H9 (cell line): Measurements from ENCODE around the gene TANGO6. TPM values are rescaled to one million over a fixed set of nuclear protein-coding genes. Genes with fewer than 3 reads are reported as not detected.
A peak's percentile ranks its signal among the peaks of the same experiment; 100 is the strongest.

ENCODE experiments used
- DNase-seq: peaks from one replicate; pipeline ENCODE4 v3.0.0-alpha.2; 2017
- H2AFZ ChIP-seq: one replicate; pipeline ENCODE4 v1.6.1; 2013; ENCODE audit warnings: mild to moderate bottlenecking, low read length, control low read depth, moderate library complexity
- H2AK5ac ChIP-seq: 2 replicates; pipeline ENCODE4 v1.6.1; 2013; ENCODE audit warnings: low read length, control low read depth, mixed read lengths; ENCODE audit not compliant: insufficient read length
- H2BK120ac ChIP-seq: one replicate; pipeline ENCODE4 v1.6.1; 2013; ENCODE audit warnings: low read depth, mild to moderate bottlenecking, low read length, control low read depth, inconsistent platforms; ENCODE audit not compliant: poor library complexity, severe bottlenecking
- H2BK12ac ChIP-seq: 2 replicates; pipeline ENCODE4 v1.6.1; 2013; ENCODE audit warnings: low read length, control low read depth, mixed read lengths, low read depth; ENCODE audit not compliant: insufficient read length
- H2BK15ac ChIP-seq: 2 replicates; pipeline ENCODE4 v1.6.1; 2013; ENCODE audit warnings: low read depth, low read length, control low read depth
- H2BK20ac ChIP-seq: one replicate; pipeline ENCODE4 v1.6.1; 2013; ENCODE audit warnings: low read depth, mild to moderate bottlenecking, low read length, control low read depth, inconsistent platforms; ENCODE audit not compliant: poor library complexity, severe bottlenecking
- H2BK5ac ChIP-seq: 2 replicates; pipeline ENCODE4 v1.6.1; 2013; ENCODE audit warnings: low read length, control low read depth, mixed read lengths; ENCODE audit not compliant: insufficient read length
- H3K14ac ChIP-seq: 2 replicates; pipeline ENCODE4 v1.6.1; 2013; ENCODE audit warnings: low read length, control low read depth; ENCODE audit not compliant: insufficient read depth
- H3K18ac ChIP-seq: 2 replicates; pipeline ENCODE4 v1.6.1; 2013; ENCODE audit warnings: low read depth, mild to moderate bottlenecking, mixed read lengths, low read length, control low read depth; ENCODE audit not compliant: insufficient read length
- H3K23ac ChIP-seq: 2 replicates; pipeline ENCODE4 v1.6.1; 2013; ENCODE audit warnings: low read length, control low read depth, mixed read lengths, low read depth; ENCODE audit not compliant: insufficient read length
- H3K23me2 ChIP-seq: 2 replicates; pipeline ENCODE4 v1.6.1; 2013; ENCODE audit warnings: low read depth, mild to moderate bottlenecking, mixed read lengths, low read length, control low read depth; ENCODE audit not compliant: insufficient read length, poor library complexity, severe bottlenecking
- H3K27ac ChIP-seq: 2 replicates; pipeline ENCODE4 v1.5.1; 2013; ENCODE audit warnings: low read length, control low read depth, mixed read lengths, low read depth; ENCODE audit not compliant: insufficient read length
- H3K27me3 ChIP-seq: 2 replicates; pipeline ENCODE4 v1.6.1; 2013; ENCODE audit warnings: low read length, control low read depth, inconsistent platforms; ENCODE audit not compliant: insufficient read depth
- H3K4ac ChIP-seq: 2 replicates; pipeline ENCODE4 v1.6.1; 2013; ENCODE audit warnings: low read depth, mild to moderate bottlenecking, control low read depth, inconsistent platforms, low read length, moderate library complexity
- H3K4me1 ChIP-seq: 2 replicates; pipeline ENCODE4 v1.6.1; 2013; ENCODE audit warnings: low read length, control low read depth, inconsistent platforms; ENCODE audit not compliant: insufficient read depth
- H3K4me2 ChIP-seq: 2 replicates; pipeline ENCODE4 v1.6.1; 2013; ENCODE audit warnings: low read length, control low read depth, mixed read lengths; ENCODE audit not compliant: insufficient read length, insufficient read depth
- H3K56ac ChIP-seq: 2 replicates; pipeline ENCODE4 v1.6.1; 2013; ENCODE audit warnings: low read depth, mild to moderate bottlenecking, mixed read lengths, low read length, control low read depth; ENCODE audit not compliant: insufficient read length
- H3K79me1 ChIP-seq: 2 replicates; pipeline ENCODE4 v1.6.1; 2013; ENCODE audit warnings: low read depth, mild to moderate bottlenecking, moderate library complexity, low read length, control low read depth, inconsistent platforms; ENCODE audit not compliant: insufficient read depth, poor library complexity, severe bottlenecking
- H3K79me2 ChIP-seq: 2 replicates; pipeline ENCODE4 v1.6.1; 2013; ENCODE audit warnings: low read length, control low read depth, inconsistent platforms; ENCODE audit not compliant: insufficient read depth
- H3K9ac ChIP-seq: 2 replicates; pipeline ENCODE4 v1.6.1; 2013; ENCODE audit warnings: low read length, control low read depth, mixed read lengths; ENCODE audit not compliant: insufficient read length; ENCODE audit errors: extremely low read depth
- H3K9me3 ChIP-seq: one replicate; pipeline ENCODE4 v1.6.1; 2013; ENCODE audit warnings: low read depth, low read length, inconsistent platforms; ENCODE audit not compliant: control insufficient read depth
- H3T11ph ChIP-seq: one replicate; pipeline ENCODE4 v1.6.1; 2013; ENCODE audit warnings: mild to moderate bottlenecking, low read length, control low read depth, inconsistent platforms
- H4K20me1 ChIP-seq: one replicate; pipeline ENCODE4 v1.6.1; 2013; ENCODE audit not compliant: control insufficient read depth, insufficient read length, insufficient read depth
- H4K5ac ChIP-seq: 2 replicates; pipeline ENCODE4 v1.6.1; 2013; ENCODE audit warnings: low read depth, mild to moderate bottlenecking, mixed read lengths, low read length, control low read depth; ENCODE audit not compliant: insufficient read length
- H4K8ac ChIP-seq: replicated peaks from 2 replicates; pipeline ENCODE4 v1.6.1; 2013; ENCODE audit warnings: low read length, control low read depth, mixed read lengths, low read depth; ENCODE audit not compliant: insufficient read length
- H4K91ac ChIP-seq: 2 replicates; pipeline ENCODE4 v1.6.1; 2013; ENCODE audit warnings: low read depth, mild to moderate bottlenecking, moderate library complexity, mixed read lengths, low read length, control low read depth; ENCODE audit not compliant: insufficient read length
- H3K27ac Mint-ChIP-seq, 3 experiments: 2 replicates in 2 of 3; 3 replicates in 1 of 3; pipeline ENCODE4 v1.8.0; 2020 to 2021; ENCODE audit warnings: mixed read lengths in 3 of 3, mild to moderate bottlenecking in 1 of 3, moderate library complexity in 1 of 3
- H3K27me3 Mint-ChIP-seq: 2 replicates; pipeline ENCODE4 v1.8.0; 2021; ENCODE audit warnings: low read depth, mild to moderate bottlenecking, moderate library complexity, mixed read lengths
- H3K36me3 Mint-ChIP-seq, 3 experiments: 2 replicates in 2 of 3; 3 replicates in 1 of 3; pipeline ENCODE4 v1.8.0; 2020 to 2021; ENCODE audit warnings: low read depth in 3 of 3, mixed read lengths in 3 of 3; ENCODE audit not compliant: insufficient read depth in 1 of 3
- H3K4me1 Mint-ChIP-seq, 2 experiments: 2 replicates each; pipeline ENCODE4 v1.8.0; 2020; ENCODE audit warnings: mixed read lengths in 2 of 2
- H3K4me3 Mint-ChIP-seq, 2 experiments: 2 replicates in 1 of 2; 3 replicates in 1 of 2; pipeline ENCODE4 v1.8.0; 2020 to 2021; ENCODE audit warnings: mild to moderate bottlenecking in 2 of 2, mixed read lengths in 2 of 2, moderate library complexity in 1 of 2
- H3K9me3 Mint-ChIP-seq, 2 experiments: 2 replicates in 1 of 2; 3 replicates in 1 of 2; pipeline ENCODE4 v1.8.0; 2020; ENCODE audit warnings: mild to moderate bottlenecking in 2 of 2, mixed read lengths in 2 of 2, moderate library complexity in 1 of 2
- CTCF ChIP-seq: fragments of 200-600 bp; sonication (generic); conservative IDR thresholded peaks from 3 replicates; pipeline ENCODE4 v1.8.0; 2021; ENCODE audit warnings: antibody characterized with exemption, mild to moderate bottlenecking
- WGBS: extraction: QIAGEN DNeasy Blood & Tissue Kit; methylation state at CpG from one replicate; pipeline ENCODE4 v1.1.7; 2013; ENCODE audit warnings: missing lambda C conversion rate, low lambda C conversion rate, mixed read lengths; ENCODE audit not compliant: insufficient read length; ENCODE audit errors: extremely low coverage; 5-methylcytosine and 5-hydroxymethylcytosine counted together
- total RNA-seq: library from RNA; stranded (reverse); gene quantifications from 2 replicates; pipeline ENCODE4 v1.2.1, GENCODE V29; 2021

The TANGO6 gene
- total RNA-seq, 1 experiment from 2014 or later: 12.0 TPM

- Histone ChIP-seq H2BK15ac (no peak overlapping the region), H2AK5ac (no peak overlapping the region), H3K9ac (no peak overlapping the region), H2BK120ac (no peak overlapping the region), H3K79me2 (no peaks in the 10 kb centered on the region; the same call in 1 of the 2 replicates), H4K5ac (no peak overlapping the region), H3K4me1 (no peaks in the 10 kb centered on the region), H3K9me3 (no peaks in the 10 kb centered on the region), H3K18ac (no peak overlapping the region), H2BK5ac (no peak overlapping the region), H4K91ac (no peak overlapping the region), H4K8ac (no peak overlapping the region), H3K27ac (no peak overlapping the region), H4K20me1 (no peaks in the 10 kb centered on the region), H3K23me2 (no peaks in the 10 kb centered on the region), H3K14ac (no peak overlapping the region), H3K56ac (no peak overlapping the region), H3K27me3 (no peaks in the 10 kb centered on the region), H3T11ph (no peak overlapping the region), H2BK20ac (no peak overlapping the region), H3K79me1 (no peaks in the 10 kb centered on the region), H3K23ac (no peak overlapping the region), H3K4ac (no peak overlapping the region), H2AFZ (no peak overlapping the region), H2BK12ac (no peak overlapping the region), H3K4me2 (no peak overlapping the region)
- DNase-seq: no peak
- peaks cover 0 to 7% of the 10 kb centered on the region in 2 experiments; a peak in 1 of 4 replicates for H3K4me1 Mint-ChIP-seq
- peaks cover 82 to 95% (median 84%) of the 10 kb centered on the region in 3 experiments for H3K36me3 Mint-ChIP-seq
- H3K9me3 Mint-ChIP-seq: no peaks in the 10 kb centered on the region; a peak in 2 of 5 replicates
- no peaks in the 10 kb centered on the region for H3K27me3 Mint-ChIP-seq
- H3K4me3 Mint-ChIP-seq: no peak overlapping the region
- WGBS: no CpG with 5 or more reads among the region's 6 CpGs
- H3K27ac Mint-ChIP-seq: peak overlapping the region in 1 of 3 experiments; percentile 51; a peak in 1 of 7 replicates
- TF ChIP-seq CTCF: no peak
These were observed 273.6 kb downstream of the TANGO6 start for GRCh38 chr16:69116906-69117305.
